Hepatocyte (in vitro differentiated cells): Measurements from ENCODE around the gene CACNA2D4.

Source experiments
- EZH2 ChIP-seq: fragments of 200-600 bp; sonication (generic); IDR thresholded peaks from 2 replicates; pipeline ENCODE4 v1.6.1; 2016; ENCODE audit warnings: antibody characterized with exemption, mild to moderate bottlenecking, borderline replicate concordance
- TF ChIP-seq, protein P1 (sequence below): fragments of 200-600 bp; sonication (generic); IDR thresholded peaks from 2 replicates; pipeline ENCODE4 v1.5.1; 2016; ENCODE audit warnings: antibody characterized with exemption, mild to moderate bottlenecking; ENCODE audit not compliant: poor library complexity

DNA sequence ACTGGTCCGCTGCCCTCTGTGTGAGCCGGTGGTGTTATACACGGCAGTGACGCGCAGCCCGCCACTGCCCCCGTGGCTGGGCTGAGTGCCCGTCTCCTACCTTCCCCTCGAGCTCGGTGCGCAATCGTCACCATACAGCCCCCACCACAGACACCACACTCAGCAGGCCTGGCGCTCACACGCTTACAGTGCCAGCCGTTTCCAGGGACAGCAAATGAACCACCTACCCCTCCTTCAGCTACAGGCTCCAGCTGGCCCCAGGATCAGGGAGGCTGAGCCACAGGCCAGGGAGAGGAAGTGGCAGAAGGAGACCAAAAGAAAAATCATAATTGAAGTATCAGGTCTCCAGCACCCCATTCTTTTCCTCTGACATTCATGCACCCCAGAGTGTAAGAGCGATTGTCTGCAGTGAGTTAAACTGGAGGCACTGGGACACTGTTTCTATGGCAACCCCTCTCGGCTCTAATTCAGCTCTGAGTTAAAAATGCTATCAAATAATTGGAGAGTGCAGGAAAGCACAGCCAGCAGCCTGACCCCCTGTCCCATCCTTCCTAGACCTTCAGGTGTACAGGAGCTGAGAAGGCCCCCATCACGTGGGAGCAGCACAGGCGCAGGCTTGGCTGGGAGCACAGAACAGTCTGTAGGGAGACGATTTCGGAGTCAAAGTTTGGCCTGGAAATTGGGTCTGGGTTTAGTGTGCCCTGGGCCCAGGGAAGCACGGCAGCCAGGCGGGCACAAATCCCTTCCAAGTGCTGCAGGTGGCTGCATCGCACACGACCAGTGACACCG lies 80.1 kb downstream of the CACNA2D4 start:
- TF ChIP-seq, protein P1, sequence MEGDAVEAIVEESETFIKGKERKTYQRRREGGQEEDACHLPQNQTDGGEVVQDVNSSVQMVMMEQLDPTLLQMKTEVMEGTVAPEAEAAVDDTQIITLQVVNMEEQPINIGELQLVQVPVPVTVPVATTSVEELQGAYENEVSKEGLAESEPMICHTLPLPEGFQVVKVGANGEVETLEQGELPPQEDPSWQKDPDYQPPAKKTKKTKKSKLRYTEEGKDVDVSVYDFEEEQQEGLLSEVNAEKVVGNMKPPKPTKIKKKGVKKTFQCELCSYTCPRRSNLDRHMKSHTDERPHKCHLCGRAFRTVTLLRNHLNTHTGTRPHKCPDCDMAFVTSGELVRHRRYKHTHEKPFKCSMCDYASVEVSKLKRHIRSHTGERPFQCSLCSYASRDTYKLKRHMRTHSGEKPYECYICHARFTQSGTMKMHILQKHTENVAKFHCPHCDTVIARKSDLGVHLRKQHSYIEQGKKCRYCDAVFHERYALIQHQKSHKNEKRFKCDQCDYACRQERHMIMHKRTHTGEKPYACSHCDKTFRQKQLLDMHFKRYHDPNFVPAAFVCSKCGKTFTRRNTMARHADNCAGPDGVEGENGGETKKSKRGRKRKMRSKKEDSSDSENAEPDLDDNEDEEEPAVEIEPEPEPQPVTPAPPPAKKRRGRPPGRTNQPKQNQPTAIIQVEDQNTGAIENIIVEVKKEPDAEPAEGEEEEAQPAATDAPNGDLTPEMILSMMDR, result no peak
- no peak for TF ChIP-seq EZH2
